HG03520 (cell line): ENCODE data around the gene CACNA1S.

Experiments
- ATAC-seq: cut with Tn5 transposase; IDR thresholded peaks from one replicate; pipeline ENCODE4 v1.9.1; 2021; ENCODE audit warnings: mild to moderate bottlenecking, moderate library complexity; ENCODE audit not compliant: unreplicated experiment

CACNA1S gene

DNA sequence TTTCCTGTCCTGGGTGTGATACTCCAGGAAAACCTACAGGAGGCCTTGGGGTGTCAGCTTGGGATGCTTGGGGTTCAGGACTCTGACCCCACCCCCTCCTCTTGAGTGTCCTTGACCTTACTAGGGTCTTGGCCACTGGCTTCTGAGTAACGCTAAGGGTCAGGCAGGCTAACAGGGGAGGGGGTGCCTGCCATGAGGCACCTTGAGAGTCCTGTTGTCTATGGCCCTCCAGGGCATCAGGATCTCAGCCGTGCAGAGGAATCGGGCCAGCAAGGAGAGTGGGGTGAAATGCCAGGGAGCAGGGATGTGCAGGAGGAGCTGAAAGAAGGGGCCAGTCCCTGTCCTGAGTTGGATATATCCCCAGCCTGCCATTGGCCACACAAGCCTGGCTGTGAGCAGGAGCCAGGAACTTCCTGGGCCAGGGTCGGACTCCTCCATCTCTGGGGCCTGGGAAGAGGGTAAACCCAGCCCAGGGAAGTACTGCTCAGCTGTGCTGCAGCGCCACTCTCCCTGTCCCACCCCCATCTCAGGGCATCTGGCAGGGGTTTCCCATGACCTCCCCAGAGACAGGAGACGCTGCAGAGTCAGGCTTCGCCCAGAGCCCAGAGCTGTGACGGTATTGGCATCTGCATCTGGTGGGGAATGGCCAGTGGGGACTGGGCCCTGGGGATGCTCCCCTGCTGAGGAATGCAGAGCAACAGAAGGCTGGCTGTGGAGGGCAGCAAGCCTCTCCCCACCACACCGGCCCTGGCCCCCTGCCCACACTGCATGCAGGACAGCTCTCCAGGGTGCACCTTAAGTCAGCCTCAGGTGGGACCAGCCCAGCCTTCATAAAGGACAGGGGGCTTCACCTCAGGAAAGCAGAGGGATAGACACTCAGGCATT, 95.0 kb downstream of the CACNA1S start:
- no peak for ATAC-seq

DNA sequence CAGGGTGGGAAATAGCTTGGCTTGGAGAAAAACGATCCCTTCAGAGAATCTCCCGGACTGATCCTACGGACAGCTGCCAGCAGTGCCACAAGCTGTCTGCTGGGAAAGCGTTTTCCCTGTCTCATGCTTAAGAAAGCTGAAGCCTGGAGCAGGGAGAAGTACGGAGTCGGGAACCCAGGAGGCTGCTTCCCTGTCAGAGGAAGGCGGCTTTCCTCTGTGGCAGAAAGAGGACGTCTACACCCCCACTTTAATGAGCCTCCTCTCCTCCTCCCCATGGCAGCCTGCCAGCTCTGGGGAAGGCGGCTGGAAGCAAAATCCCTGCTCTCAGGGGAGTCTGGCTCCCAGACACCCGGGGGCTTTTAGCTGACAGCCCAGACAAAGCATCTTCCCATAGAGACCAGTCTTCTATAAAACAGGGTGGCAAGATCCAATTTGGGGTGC, 96.0 kb downstream of the CACNA1S start:
- no peak for ATAC-seq

DNA sequence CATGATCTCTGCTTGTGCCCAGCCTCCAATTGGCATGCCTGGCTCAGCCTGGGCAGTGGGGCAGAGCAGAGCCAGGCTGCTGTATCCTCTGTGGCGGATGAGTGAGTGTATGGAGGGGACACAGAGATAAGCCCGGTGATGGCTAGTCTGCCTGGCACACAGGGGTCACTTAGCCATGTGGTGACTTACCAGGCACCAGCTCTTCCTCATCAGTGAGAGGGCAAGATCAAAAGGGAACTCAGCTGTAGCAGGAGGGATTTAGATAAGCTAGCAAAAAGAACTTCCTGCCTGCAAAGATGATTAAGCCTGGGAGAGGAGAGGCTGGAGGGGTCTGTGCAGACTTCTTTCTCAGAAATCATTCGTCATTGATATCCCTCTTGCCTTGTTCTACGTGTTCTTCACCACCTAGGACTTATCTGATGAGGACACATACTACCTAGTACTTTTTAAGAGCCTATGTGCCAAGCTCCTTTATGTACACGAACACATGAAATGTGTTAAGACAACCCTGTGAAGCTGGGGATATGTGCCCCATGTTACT, 96.6 kb downstream of the CACNA1S start:
- no peak for ATAC-seq

DNA sequence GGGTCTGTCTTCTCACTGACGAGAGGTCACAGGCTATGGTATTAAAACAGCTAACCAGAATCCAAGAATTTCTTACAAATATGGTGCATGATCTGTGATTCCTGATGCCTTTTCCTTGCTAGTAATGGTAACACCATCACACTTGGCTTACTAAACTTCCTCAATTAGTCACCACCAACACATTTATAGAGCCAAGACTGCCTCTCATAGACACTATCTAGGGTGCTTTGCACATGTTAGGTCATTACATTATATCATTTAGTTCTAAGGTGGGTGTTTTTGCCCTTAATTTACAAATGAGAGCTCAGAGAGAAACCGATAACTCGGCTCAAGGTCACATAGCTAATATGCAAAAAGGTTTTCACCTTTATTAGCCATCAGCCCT, 97.4 kb downstream of the CACNA1S start:
- ATAC-seq: no peak

DNA sequence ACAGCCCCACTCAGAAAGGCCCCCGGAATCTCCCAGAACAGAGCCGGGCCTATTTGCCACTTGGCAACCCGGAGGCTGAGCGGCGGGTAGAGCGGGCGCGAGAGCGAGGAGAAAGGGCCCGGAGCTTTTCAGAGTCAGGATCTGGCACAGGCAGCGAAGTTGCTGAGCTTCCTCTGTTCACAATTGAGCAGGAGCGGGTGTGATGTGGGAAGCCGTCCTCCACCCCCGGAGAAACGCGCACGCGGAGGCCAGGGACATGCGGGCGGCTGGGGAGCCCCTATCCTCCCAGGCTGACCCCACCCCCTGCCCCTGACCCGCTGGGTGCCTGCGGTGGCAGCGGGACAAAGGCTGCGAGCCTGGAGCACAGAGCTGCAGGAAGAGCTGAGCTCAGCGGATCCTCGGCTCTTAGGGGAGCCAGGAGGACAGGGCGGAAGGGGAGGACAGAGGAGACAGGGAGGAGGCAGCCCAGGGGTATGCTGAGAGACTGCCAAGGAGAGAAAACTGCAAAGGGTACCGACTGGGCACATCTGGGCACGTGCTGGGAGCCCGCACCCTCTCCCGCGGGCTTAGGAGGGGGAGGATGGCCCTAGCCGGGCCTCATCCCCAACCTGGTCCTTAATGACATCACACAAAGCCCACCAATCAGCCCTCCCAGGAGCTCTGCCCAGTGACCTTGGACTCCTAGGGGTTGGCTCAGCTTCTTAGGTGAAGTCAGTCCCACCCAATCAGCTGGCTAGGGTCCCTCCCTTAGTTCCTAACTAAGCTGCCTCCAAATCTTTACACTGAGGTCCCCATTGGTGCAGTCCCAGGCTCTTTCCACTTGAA, 98.0 kb downstream of the CACNA1S start:
- no peak for ATAC-seq

DNA sequence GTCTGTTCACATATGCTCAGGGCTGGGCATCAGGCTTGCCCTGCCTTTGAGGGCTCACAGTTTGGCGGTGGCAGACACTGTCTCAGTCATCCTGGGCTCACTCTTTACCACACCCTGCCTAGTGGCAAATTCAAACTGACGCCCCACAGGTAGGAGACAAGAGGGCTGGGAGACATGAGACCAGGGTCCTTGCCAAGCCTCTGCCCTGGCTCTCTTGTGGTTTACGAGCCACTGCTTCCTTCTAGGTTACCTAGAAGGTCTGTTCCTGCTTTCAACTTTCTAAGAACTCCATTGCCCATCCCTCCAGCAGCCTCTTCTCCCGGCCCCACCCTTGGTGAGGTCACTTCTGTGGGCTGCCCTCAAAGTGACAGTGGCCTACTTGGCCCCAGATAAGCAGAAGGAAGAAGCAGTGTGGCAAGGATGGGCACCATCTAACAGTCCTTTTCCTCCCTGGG, 99.2 kb downstream of the CACNA1S start:
- ATAC-seq: no peak

DNA sequence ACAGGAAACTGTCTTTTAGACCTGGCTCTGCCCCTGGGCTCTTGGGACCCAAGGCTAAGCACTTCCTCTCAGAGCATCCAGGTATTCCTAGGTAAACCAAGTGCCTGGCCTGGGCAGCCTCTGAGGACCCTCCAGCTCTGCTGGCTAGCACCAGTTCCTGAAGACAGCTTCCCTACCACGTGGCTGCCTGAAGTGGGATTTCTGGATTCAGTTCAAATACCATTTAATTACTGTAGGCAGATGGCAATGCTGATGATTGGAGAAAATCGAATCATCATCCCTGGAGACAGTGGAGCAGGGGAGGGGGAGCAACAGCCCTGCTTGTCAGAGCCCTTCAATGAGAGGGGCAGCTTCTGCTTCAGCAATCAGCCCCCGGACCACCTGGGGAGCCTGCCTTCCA, 100.6 kb downstream of the CACNA1S start:
- no peak for ATAC-seq

DNA sequence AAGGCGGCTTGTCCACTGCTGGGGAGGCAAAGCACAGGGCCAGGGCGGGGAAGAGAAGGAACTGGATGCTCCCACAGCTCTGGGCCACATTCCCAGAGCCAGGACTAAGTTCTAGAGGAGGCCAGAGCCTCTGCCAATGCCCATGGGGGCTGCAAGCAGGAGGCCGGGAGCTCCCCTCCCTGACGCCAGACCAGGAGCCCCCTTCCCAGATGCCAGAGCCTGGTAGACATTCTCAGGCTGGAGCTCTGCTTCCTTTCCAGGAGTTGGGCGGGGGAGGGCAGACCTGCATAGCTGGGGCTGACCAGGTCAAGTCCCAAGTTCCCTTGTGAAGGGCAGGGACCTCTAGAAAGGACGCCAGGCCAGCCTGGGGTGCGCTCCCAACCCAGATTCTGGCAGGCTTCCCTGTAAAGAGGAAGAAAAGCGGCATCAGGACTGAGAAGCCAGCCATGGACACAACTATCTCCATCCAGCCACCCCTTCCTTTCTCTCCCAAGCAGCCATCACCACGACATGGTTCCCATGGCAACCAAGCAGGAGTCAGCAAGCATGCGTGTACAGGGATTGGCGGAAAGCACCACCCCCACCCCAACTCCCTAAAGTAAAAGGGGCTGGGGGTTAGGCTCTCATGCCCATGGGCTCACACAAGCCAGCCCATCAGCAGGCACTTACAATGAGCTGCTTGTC, 102.1 kb downstream of the CACNA1S start:
- no peak for ATAC-seq

DNA sequence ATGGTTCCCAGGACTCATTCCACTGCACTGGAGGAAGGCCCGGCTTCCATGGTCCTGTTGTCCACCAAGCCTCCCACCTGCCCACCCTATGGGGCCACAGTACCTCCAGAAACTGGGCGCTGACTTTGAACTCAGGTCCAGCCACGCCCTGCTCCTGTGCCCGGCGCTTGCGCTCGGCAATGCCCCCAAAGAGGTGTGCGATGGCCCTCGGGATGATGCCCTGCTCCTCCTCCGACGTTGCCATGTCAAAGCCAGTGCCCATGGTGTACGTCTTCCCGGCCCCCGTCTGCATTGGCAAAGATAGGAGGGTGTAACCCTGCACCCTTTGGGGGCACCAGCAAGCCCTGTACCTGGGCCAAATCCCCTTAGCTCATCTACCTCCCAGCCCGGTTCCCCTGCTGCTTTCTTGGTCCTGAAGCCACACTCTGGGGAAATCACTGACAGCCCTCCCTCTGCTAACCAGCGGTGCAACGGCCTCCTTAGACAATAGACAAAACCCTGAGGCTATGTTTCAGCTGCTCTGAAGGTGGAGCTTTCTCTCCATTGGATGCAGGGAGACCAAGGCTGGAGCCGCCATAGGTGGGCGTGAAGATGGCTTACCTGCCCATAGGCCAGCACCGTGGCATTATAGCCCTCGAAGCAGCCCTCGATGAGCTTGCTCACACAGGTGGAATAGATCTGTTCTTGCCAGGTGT, 103.4 kb downstream of the CACNA1S start:
- no peak for ATAC-seq

DNA sequence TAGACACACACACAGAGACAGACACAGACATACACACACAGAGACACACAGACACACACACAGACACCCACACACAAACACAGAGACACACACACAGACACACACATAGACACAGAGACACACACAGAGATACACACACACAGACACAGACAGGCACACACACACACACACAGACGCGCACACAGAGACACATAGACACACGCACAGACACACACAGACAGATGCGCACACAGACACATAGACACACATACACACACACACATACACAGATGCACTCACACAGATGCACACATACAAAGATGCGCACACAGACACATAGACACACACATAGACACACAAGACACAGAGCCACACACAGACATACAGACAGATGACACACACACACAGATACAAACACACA, 104.7 kb downstream of the CACNA1S start:
- no peak for ATAC-seq

DNA sequence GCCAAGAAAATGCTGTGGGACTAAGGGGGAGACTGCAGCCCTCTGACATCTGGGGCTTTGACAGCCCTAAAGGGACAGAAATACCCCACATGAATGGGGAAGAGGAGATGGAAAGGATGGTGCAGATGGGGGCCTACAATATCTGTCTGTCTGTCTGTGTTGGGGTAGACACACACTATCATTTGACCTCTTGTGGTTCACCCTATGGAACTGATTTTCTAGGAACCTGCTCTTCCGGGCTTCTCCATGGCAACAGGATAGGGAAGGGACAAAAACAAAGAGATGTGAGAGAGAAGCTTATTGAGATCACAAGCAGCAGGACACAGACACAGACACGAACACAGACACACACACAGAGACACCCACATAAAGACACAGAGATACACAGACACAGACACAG, 105.8 kb downstream of the CACNA1S start:
- ATAC-seq: no peak

DNA sequence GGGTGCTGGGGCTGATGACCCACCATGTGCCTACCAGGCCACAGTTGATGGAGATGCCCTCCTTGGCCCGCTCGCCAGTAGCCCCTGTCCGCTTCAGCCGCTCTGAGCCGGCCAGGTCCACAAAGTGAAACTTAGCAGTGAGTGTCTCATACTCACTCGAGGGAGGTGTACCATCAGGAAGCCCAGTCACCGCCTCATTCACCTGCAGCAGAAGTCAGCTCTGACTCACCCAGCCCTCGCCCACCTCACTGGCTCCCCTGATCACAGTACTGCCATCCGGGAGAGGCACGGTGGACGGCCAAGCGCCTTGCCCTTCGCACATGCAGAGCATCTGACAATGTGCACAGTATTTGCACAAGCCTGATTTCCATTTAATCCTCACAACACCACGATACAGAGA, 107.5 kb downstream of the CACNA1S start:
- no peak for ATAC-seq

DNA sequence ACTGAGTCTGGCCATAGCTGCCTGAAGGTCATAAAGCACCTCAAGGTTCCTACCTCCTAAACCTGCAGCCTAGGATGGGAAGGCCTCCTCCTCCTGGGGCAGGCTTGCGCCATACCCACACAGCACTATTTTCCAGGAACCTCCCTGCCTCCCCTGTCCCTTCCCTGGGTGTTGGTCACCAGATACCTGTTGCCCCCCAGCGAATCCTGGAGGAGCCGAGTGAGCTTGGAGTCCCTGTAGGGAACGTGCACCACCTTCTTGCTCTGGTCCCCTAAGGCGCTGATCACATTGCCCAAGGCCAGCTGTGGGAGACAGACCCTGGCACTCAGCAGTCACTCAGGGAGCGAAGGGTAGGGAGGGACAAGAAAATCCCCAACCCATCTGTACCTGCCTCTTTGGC, 108.1 kb downstream of the CACNA1S start:
- no peak for ATAC-seq

DNA sequence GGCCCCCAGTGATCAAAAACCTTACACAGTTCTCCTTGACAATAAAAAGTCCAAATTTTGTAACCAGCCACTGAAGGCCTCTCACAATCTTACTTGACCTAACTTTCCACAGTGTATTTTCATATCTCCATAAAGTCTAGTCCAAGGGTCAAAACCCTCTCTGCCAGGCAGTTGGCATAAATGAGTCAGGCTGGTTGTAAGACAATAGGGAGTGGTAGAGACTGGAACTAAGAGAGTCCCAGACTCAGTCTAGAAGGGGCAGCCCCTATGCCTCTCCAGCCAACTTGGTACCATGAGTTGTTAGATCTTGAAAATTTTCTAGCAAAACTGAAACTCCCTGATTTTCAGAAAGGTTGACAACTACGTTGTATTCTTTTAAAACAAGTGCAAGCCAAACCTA, 109.7 kb downstream of the CACNA1S start:
- no peak for ATAC-seq

DNA sequence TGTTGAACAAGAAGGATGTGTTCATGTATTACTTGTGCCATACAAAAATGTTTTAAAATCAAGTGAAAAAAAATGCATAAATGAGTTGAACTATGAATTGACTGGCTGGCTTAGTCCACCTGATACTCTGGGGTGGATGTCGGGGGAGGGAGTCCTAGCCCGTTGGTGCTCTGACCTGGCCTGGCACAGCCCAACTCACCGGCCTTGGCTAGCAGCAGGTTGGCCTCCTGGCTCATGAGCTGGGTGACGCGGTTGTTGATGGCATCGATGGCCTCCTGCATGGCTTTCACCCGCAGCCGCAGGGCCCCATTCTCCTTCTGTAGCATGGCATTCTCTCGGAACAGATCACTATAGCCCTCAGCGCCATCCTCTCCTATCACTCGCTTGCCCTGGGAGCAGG, 110.3 kb downstream of the CACNA1S start:
- ATAC-seq: no peak

DNA sequence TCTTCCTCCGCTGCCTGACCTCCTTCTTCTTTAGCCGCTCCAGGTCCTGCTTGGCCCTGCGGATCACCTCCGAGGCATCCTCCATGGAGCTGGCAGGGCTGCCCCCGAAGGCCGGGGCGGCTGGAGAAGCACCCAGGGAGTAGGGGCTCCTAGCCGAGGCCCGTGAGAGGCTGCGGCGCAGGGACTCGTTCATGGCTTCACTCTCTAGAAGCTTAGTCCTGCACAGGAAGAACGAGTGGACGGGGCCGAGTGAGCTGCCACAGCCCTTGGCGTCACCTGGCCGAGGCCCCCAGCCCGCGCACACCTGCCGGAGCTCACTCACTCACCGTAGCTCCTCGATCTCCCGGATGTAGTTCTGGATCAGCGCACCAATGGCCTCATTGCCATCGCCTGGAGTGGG, 111.8 kb downstream of the CACNA1S start:
- no peak for ATAC-seq

DNA sequence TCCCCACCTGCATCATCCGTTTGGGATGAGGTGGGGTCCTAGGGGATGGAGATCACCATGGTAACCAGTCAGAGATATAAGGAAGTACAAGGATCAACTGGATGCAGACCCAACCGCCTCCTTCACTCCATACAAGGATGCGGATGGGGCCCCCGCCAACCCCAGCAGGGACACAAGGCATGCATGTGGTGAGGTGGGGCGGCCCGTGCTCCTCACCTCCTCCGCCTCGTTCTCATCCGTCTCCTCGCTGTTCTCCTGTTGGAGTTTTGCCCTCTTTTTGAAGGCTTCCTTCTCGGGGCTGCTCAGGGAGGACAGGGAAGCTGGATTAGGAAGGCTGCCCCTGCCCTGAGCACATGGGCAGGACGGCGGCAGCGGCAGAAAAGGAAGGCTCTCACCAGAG, 112.6 kb downstream of the CACNA1S start:
- ATAC-seq: no peak

DNA sequence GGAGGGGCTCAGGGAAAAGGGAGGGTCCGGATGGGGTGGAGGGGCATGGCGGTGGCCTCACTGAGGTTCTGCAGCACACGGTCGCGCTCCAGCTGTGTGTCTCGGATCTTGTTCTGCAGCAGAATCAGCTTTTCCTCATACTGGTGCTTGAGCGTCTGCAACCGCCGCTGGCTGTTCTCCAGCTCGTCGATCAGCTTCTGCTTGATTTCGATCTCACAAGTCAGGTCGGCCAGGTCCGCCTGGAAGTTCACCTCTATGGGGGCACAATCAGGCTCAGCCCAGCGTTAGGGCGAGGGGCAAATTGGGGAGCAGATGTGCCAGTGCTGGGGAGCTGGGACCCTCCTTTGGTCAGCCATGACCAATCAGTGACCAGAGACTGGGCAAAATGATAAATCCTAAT, 113.9 kb downstream of the CACNA1S start:
- no peak for ATAC-seq

DNA sequence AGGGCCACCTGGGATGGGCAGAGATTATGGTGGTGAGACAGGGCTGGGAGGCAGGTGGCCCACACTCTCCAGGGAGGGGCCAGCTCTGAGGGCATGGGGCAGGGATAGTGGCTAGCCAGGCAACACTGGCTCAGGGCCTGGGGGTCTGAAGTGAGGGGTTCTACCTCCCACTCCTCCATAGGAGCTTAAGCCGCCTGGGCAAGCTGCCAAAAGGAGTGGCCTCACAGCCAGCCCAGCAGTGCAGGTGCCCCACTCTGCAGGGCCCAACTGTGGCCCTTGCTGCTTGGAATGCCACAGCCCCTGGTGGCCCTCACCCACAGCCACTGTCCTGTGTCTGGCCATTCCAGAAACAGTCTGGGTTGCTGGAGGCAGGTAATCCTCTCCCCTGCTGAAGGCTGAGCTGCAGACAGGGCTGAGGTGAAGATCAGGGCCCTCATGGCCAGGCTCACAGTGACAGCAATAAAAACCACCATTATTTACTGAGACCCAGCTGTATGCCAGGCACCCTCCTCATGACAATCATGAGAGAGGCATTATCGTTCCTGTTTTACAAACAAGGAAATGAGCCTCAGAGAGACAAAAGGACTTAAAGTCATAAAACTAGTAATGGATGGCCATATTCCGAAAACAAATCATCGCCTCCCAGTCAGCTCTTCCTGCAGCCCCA, 119.7 kb downstream of the CACNA1S start:
- no peak for ATAC-seq

DNA sequence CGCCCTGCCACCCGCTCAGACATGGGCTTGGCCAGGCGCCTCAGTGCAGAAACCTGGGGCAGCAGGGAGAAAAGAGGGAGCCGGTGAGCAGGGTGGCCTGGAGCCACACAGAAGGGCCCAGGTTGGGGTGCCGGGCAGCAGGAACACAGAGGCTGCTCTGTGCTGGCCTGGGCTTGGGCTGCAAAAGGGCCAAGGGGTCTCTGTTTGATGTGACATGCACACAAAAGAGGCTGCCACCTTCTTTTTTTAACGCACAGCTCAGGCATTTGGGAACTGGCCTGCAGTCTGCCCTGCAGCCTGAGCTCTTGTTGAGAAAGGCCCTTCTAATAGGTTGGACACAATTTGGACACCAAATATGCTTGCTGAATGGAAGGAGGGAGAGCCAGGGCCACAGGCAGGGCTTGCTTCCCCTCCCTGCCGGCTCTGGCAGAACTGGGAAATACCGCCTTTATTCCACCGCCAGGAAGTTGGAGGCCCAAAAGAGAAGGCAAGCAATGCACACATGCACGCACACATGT, 121.1 kb downstream of the CACNA1S start:
- no peak for ATAC-seq
